HFFc6 (cell line): ENCODE data around the gene GNRH2. TPM values are rescaled to one million over a fixed set of nuclear protein-coding genes. Genes with fewer than 3 reads are reported as not detected.

Experiments used
- DNase-seq: peaks from one replicate; pipeline ENCODE4 v3.0.0-alpha.2; 2018
- H3K27ac Mint-ChIP-seq: 2 replicates; pipeline ENCODE4 v1.8.0; 2020; ENCODE audit warnings: mild to moderate bottlenecking, mixed read lengths
- H3K27me3 Mint-ChIP-seq: 2 replicates; pipeline ENCODE4 v1.8.0; 2021; ENCODE audit warnings: mild to moderate bottlenecking, moderate library complexity, mixed read lengths; ENCODE audit not compliant: insufficient read depth
- H3K36me3 Mint-ChIP-seq: 2 replicates; pipeline ENCODE4 v1.8.0; 2021; ENCODE audit warnings: low read depth, mixed read lengths
- H3K4me1 Mint-ChIP-seq: 2 replicates; pipeline ENCODE4 v1.8.0; 2020; ENCODE audit warnings: low read depth, mixed read lengths
- H3K4me3 Mint-ChIP-seq: 2 replicates; pipeline ENCODE4 v1.8.0; 2020; ENCODE audit warnings: mild to moderate bottlenecking, moderate library complexity, mixed read lengths
- H3K9me3 Mint-ChIP-seq: 2 replicates; pipeline ENCODE4 v1.8.0; 2020; ENCODE audit warnings: mild to moderate bottlenecking, mixed read lengths
- CTCF ChIP-seq: fragments of 200-600 bp; sonication (generic); IDR thresholded peaks from 2 replicates; pipeline ENCODE4 v1.5.0; 2021; ENCODE audit warnings: antibody characterized with exemption, mild to moderate bottlenecking
- total RNA-seq, 6 experiments: library from RNA; stranded (reverse); fragmentation: NEBNext Ultra II Directional; extraction: Animal tissue kit (Norgen Biotek cat#: 25700); gene quantifications; 2 replicates in 1 of 6; 3 replicates in 5 of 6; pipeline ENCODE4 v1.2.3, GENCODE V29; 2021

Gene GNRH2
- total RNA-seq, 6 experiments from 2014 or later = 0.26 TPM; not detected in 5

DNA sequence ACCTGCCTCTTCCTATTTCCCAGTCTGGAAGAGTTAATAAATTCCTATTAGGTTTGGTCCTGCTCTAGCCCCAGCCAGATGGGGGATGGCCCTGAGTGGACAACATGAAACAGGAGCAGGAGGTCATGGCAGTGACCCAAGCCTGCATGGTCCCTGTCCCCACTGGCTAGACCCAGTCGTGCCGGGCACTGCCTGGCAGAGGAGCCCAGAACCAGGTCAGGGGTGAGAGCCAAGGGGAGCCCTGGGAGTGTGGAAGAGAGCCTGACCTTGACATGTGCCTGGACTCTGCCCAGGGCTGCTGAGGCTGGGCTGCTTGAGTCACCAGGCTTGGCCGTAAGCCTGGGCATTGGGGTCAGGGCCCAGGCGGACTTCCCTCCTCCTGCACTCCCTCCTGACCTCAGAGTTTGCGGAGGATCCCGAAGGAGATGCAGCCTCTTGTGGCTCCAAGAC, 37.5 kb downstream of the GNRH2 start:
- no peak overlapping the region for H3K4me3 Mint-ChIP-seq
- H3K27ac Mint-ChIP-seq = no peak overlapping the region
- H3K9me3 Mint-ChIP-seq = no peaks in the 10 kb centered on the region
- no peak for TF ChIP-seq CTCF
- no peak for DNase-seq
- H3K4me1 Mint-ChIP-seq = peaks cover 5% of the 10 kb centered on the region; the same call in 1 of the 2 replicates
- H3K27me3 Mint-ChIP-seq = peaks cover 37% of the 10 kb centered on the region
- no peaks in the 10 kb centered on the region for H3K36me3 Mint-ChIP-seq

DNA sequence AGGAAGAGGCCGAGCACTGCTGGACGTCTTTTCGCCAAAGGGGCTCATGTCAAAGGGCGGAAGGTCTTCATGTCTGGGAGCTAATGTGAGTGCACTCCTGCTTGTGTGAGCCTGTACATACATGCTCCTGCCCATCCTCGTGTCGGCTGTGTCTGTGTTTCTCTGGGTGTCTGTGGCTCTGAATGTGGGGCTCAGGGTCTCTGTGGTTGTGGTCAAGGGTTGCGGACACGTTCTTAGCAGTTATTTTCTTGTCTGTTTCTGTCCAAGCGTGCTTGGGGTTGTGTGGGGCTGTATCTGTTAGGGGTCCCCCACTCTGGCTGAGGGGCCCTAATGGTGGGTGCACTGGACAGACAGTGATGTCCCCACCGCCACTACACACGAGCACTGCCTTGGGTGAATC, 38.2 kb downstream of the GNRH2 start:
- H3K27me3 Mint-ChIP-seq = peaks cover 34% of the 10 kb centered on the region
- no peak overlapping the region for H3K4me3 Mint-ChIP-seq
- DNase-seq = no peak
- H3K4me1 Mint-ChIP-seq = peaks cover 5% of the 10 kb centered on the region; the same call in 1 of the 2 replicates
- H3K36me3 Mint-ChIP-seq = no peaks in the 10 kb centered on the region
- TF ChIP-seq CTCF = no peak
- no peak overlapping the region for H3K27ac Mint-ChIP-seq
- no peaks in the 10 kb centered on the region for H3K9me3 Mint-ChIP-seq

- Mint-ChIP-seq H3K36me3 (no peaks in the 10 kb centered on the region), H3K27ac (no peak overlapping the region), H3K4me3 (no peak overlapping the region), H3K4me1 (peaks cover 5% of the 10 kb centered on the region; the same call in 1 of the 2 replicates), H3K27me3 (peaks cover 35% of the 10 kb centered on the region), H3K9me3 (no peaks in the 10 kb centered on the region)
- DNase-seq = no peak
- no peak for TF ChIP-seq CTCF
Observed at GRCh38 chr20:3082306-3082951, 39.0 kb downstream of the GNRH2 start.

DNA sequence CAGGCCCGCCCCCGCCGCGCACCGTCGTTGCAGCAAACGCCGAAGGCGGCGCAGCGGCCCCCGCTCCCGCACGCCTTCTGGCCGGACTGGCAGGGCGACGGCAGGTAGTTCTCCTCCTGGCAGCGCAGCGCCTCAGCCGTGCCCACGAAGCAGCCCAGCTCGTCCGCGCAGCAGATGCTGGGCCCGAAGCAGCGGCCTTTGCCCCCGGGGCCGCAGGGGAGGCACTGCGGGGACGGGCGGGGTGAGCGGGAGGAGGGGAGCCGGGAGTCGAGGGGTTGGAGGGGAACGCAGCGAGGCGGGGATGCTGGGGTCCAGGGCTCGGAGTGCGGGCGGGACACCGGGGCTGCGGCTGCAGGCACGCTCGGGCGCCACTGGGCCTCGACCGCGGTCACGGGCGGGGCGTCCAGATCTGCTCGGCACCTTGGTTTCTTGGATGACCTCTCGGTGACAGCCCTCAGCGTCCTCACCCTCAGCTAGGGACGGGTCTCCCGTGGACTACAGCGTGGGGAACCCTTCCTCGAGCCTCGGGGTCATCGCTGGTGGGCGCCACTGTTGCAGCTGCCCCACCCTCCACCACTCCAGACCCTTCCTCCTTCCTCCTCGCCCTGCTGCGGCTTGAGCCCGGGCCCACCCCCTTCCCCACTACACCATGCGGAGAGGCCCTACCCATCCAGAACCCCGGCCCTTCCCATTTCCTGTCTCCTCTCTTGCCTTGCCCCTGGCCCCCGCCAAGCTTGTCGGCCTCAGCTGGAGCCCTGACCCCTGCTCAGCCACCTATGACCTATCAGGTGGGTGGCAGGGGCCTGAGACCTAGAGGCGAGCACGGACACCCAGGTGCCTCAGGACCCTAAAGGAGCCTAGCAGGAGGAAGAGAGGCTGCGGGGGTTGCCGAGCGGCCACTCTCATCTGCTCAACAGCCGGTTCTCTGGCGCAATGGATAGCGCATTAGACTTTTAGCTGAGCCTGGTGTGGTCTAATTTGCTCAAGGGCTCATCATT, 39.8 kb downstream of the GNRH2 start:
- no peak for TF ChIP-seq CTCF
- H3K36me3 Mint-ChIP-seq = no peaks in the 10 kb centered on the region
- no peaks in the 10 kb centered on the region for H3K9me3 Mint-ChIP-seq
- H3K27me3 Mint-ChIP-seq = peaks cover 40% of the 10 kb centered on the region
- H3K27ac Mint-ChIP-seq = no peak overlapping the region
- H3K4me3 Mint-ChIP-seq = no peak overlapping the region
- no peak for DNase-seq
- peaks cover 5% of the 10 kb centered on the region; the same call in 1 of the 2 replicates for H3K4me1 Mint-ChIP-seq

- Mint-ChIP-seq H3K4me3 (no peak within 1 kb of the TSS), H3K9me3 (no peaks in the 10 kb centered on the region), H3K36me3 (no peaks in the 10 kb centered on the region), H3K27ac (no peak within 1 kb of the TSS), H3K27me3 (peaks cover 37% of the 10 kb centered on the region), H3K4me1 (peaks cover 5% of the 10 kb centered on the region; the same call in 1 of the 2 replicates)
- TF ChIP-seq CTCF = no peak
- no peak for DNase-seq
Observed at GRCh38 chr20:3084283-3084985, 41.0 kb downstream of the GNRH2 start, which contains the start of gene AVP. AVP (minus strand) TSS chr20:3084724; CDS start chr20:3084674, 50 bp downstream.
